Raji (cell line): ENCODE data around the gene PATL2.

Experiments
- POLR2A ChIP-seq: IDR thresholded peaks from 2 replicates; pipeline ENCODE4 v1.6.1; 2011; ENCODE audit warnings: low read depth, low read length, control low read depth; ENCODE audit not compliant: insufficient read depth

Gene PATL2

GRCh38 chr15:44720460-44721176 is 9.5 kb upstream of the PATL2 start:
- no peak for TF ChIP-seq POLR2A

- 0 out of 2 replicates have a peak, but pooled peaks have one; percentile 28 for TF ChIP-seq POLR2A
These were observed 8.3 kb upstream of the PATL2 start for GRCh38 chr15:44719293-44719999.

- TF ChIP-seq POLR2A: no peak
These were observed 7.8 kb upstream of the PATL2 start for GRCh38 chr15:44718927-44719292.

DNA sequence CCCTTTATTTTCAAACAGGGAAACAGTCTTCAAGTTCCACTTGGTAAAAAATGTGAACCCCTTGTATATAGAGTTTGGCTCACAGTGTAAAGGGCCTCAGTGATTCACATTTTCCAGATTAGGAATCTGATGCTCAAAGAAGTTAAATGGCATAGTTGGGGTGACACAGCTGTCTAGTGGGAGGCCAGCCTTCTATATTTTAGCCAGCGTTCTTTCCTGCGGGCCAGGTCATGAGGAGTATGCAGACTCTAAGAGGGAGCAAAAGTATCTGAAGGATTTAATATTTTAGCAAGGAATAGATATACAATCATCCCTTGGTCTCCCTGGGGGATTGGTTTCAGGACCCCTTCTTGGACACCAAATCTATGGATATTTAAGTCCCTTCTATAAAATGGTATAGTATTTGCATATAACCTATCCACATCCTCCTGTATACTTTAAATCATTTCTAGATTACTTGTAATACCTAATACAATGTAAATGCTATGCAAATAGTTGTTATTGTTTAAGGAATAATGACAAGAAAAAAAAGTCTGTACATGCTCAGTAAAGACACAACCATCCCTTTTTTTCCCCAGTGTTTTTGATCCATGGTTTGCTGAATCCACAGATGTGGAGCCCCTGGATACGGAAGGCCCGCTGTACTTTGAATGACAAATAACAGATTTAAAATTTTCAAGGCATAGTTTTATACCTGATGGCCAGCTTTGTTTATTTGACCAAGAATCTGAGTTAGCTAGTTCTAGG is 7.2 kb upstream of the PATL2 start:
- no peak for TF ChIP-seq POLR2A

- no peak for TF ChIP-seq POLR2A
These were observed 6.0 kb upstream of the PATL2 start for GRCh38 chr15:44716983-44717602.

GRCh38 chr15:44715797-44716334 is 4.7 kb upstream of the PATL2 start:
- TF ChIP-seq POLR2A: no peak

DNA sequence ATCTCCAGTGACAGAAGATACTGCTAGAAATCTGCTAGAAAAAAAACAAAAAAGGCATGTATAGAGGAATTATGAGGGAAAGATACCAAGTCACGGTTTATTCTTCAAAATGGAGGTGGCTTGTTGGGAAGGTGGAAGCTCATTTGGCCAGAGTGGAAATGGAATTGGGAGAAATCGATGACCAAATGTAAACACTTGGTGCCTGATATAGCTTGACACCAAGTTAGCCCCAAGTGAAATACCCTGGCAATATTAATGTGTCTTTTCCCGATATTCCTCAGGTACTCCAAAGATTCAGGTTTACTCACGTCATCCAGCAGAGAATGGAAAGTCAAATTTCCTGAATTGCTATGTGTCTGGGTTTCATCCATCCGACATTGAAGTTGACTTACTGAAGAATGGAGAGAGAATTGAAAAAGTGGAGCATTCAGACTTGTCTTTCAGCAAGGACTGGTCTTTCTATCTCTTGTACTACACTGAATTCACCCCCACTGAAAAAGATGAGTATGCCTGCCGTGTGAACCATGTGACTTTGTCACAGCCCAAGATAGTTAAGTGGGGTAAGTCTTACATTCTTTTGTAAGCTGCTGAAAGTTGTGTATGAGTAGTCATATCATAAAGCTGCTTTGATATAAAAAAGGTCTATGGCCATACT is 4.1 kb upstream of the PATL2 start:
- no peak for TF ChIP-seq POLR2A

- TF ChIP-seq POLR2A: no peak
These were observed 2.2 kb upstream of the PATL2 start for GRCh38 chr15:44713006-44713966.

- TF ChIP-seq POLR2A: peak; percentile 42; the same call in 1 of the 2 replicates
These were observed 1.4 kb upstream of the PATL2 start for GRCh38 chr15:44712346-44713005.

GRCh38 chr15:44711743-44712345 is 721 bp upstream of the PATL2 start:
- no peak for TF ChIP-seq POLR2A

DNA sequence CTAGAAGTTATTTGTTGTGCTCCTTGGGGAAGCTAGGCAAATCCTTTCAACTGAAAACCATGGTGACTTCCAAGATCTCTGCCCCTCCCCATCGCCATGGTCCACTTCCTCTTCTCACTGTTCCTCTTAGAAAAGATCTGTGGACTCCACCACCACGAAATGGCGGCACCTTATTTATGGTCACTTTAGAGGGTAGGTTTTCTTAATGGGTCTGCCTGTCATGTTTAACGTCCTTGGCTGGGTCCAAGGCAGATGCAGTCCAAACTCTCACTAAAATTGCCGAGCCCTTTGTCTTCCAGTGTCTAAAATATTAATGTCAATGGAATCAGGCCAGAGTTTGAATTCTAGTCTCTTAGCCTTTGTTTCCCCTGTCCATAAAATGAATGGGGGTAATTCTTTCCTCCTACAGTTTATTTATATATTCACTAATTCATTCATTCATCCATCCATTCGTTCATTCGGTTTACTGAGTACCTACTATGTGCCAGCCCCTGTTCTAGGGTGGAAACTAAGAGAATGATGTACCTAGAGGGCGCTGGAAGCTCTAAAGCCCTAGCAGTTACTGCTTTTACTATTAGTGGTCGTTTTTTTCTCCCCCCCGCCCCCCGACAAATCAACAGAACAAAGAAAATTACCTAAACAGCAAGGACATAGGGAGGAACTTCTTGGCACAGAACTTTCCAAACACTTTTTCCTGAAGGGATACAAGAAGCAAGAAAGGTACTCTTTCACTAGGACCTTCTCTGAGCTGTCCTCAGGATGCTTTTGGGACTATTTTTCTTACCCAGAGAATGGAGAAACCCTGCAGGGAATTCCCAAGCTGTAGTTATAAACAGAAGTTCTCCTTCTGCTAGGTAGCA is 657 bp downstream of the PATL2 start:
- no peak for TF ChIP-seq POLR2A
